Mucosa of descending colon (tissue), 3 donors: Measurements from ENCODE around the gene SDK2. TPM values are rescaled to one million over a fixed set of nuclear protein-coding genes. Genes with fewer than 3 reads are reported as not detected.

Experiments
- ATAC-seq: fragments of 200-7000 bp; cut with Tn5 transposase; one replicate; pipeline ENCODE4 v1.9.1; 2020; ENCODE audit warnings: mild to moderate bottlenecking, moderate library complexity
- DNase-seq, 3 donors: peaks; one replicate each; pipeline ENCODE4 v3.0.0-alpha.2; 2020
- H3K36me3 ChIP-seq: fragments of 200-600 bp; one replicate; pipeline ENCODE4 v1.8.0; 2021; ENCODE audit warnings: low read depth, mild to moderate bottlenecking
- H3K4me1 ChIP-seq: fragments of 200-600 bp; one replicate; pipeline ENCODE4 v1.8.0; 2021; ENCODE audit warnings: low read depth, mild to moderate bottlenecking
- H3K4me3 ChIP-seq: fragments of 200-600 bp; one replicate; pipeline ENCODE4 v1.8.0; 2021; ENCODE audit warnings: mild to moderate bottlenecking
- H3K9me3 ChIP-seq: fragments of 200-600 bp; one replicate; pipeline ENCODE4 v1.8.0; 2021; ENCODE audit warnings: mild to moderate bottlenecking
- intact Hi-C, 2 donors: fragments of 100-400 bp; cut with DNase I in 1 of 2; cut with micrococcal nuclease in 1 of 2; formaldehyde crosslinking; loops; one replicate each; pipeline versions ENCODE4 v1.11.0 to v1.11.1; 2022; cut with DNase I, micrococcal nuclease
- total RNA-seq, 3 donors: library from RNA; stranded (reverse); fragmentation: NEBNext Ultra II Directional in 2 of 3; extraction: Animal tissue kit (Norgen Biotek cat#: 25700) in 2 of 3; gene quantifications; one replicate each; pipeline versions ENCODE4 v1.2.1 to v1.2.4, GENCODE V29; 2021 to 2023
- TF ChIP-seq, protein P1 (sequence below): fragments of 200-600 bp; IDR thresholded peaks from one replicate; pipeline ENCODE4 v1.8.0; 2022; ENCODE audit warnings: antibody characterized with exemption, mild to moderate bottlenecking
- donor health status: DM: no; HTN: no; CAD: no; lungs with moderate emphysema.
- donor health status: DM: no; HTN: no; CAD: no.
- donor health status: DM: no; HTN: yes; CAD: no.

Gene SDK2
- total RNA-seq, 3 donors from 2014 or later, result 1.2 to 1.6 (median 1.3) TPM

GRCh38 chr17:73554498-73554897 is 89.7 kb downstream of the SDK2 start:
- DNase-seq, result no peak
- H3K9me3 ChIP-seq, result no peaks in the 10 kb centered on the region
- no peak for ATAC-seq
- TF ChIP-seq, protein P1, sequence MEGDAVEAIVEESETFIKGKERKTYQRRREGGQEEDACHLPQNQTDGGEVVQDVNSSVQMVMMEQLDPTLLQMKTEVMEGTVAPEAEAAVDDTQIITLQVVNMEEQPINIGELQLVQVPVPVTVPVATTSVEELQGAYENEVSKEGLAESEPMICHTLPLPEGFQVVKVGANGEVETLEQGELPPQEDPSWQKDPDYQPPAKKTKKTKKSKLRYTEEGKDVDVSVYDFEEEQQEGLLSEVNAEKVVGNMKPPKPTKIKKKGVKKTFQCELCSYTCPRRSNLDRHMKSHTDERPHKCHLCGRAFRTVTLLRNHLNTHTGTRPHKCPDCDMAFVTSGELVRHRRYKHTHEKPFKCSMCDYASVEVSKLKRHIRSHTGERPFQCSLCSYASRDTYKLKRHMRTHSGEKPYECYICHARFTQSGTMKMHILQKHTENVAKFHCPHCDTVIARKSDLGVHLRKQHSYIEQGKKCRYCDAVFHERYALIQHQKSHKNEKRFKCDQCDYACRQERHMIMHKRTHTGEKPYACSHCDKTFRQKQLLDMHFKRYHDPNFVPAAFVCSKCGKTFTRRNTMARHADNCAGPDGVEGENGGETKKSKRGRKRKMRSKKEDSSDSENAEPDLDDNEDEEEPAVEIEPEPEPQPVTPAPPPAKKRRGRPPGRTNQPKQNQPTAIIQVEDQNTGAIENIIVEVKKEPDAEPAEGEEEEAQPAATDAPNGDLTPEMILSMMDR, result no peak
- no peaks in the 10 kb centered on the region for H3K4me1 ChIP-seq
- no peaks in the 10 kb centered on the region for H3K36me3 ChIP-seq
- intact Hi-C loops, result no loop called here
- no peak overlapping the region for H3K4me3 ChIP-seq

- intact Hi-C loops, result no loop called here
- H3K4me1 ChIP-seq, result no peaks in the 10 kb centered on the region
- TF ChIP-seq, protein P1, result no peak
- no peak for DNase-seq
- no peak for ATAC-seq
- H3K9me3 ChIP-seq, result no peaks in the 10 kb centered on the region
- H3K36me3 ChIP-seq, result no peaks in the 10 kb centered on the region
- no peak overlapping the region for H3K4me3 ChIP-seq
Measured at GRCh38 chr17:73553311-73553710, 90.9 kb downstream of the SDK2 start.

GRCh38 chr17:73552300-73553048 is 91.8 kb downstream of the SDK2 start:
- Histone ChIP-seq H3K36me3 (no peaks in the 10 kb centered on the region), H3K9me3 (no peaks in the 10 kb centered on the region), H3K4me3 (no peak overlapping the region), H3K4me1 (no peaks in the 10 kb centered on the region)
- no peak for DNase-seq
- TF ChIP-seq, protein P1, result no peak
- intact Hi-C loops, result no loop called here
- no peak for ATAC-seq

GRCh38 chr17:73551759-73552158 is 92.5 kb downstream of the SDK2 start:
- Histone ChIP-seq H3K4me1 (no peaks in the 10 kb centered on the region), H3K4me3 (no peak overlapping the region), H3K36me3 (no peaks in the 10 kb centered on the region), H3K9me3 (no peaks in the 10 kb centered on the region)
- intact Hi-C loops, result no loop called here
- DNase-seq, result no peak
- no peak for ATAC-seq
- TF ChIP-seq, protein P1, result no peak

- TF ChIP-seq, protein P1, result no peak
Measured at GRCh38 chr17:73551144-73551543, 93.1 kb downstream of the SDK2 start.

More at GRCh38 chr17:73551144-73551543, 93.1 kb downstream of the SDK2 start:
- Histone ChIP-seq H3K4me3 (no peak overlapping the region), H3K9me3 (no peaks in the 10 kb centered on the region), H3K36me3 (no peaks in the 10 kb centered on the region), H3K4me1 (no peaks in the 10 kb centered on the region)
- intact Hi-C loops, result no loop called here
- DNase-seq, result no peak
- ATAC-seq, result no peak
